GM23338 (cell line): ENCODE data around the gene PACSIN3. TPM values are rescaled to one million over a fixed set of nuclear protein-coding genes. Genes with fewer than 3 reads are reported as not detected.

Source experiments
- ATAC-seq: fragments of 200-7000 bp; cut with Tn5 transposase; 3 replicates; pipeline ENCODE4 v1.9.1; 2020
- DNase-seq: peaks from one replicate; pipeline ENCODE4 v3.0.0-alpha.2; 2015; ENCODE audit warnings: low spot score
- H2AFZ ChIP-seq: fragments of 200-600 bp; sonication (generic); 2 replicates; pipeline ENCODE4 v1.8.0; 2016; ENCODE audit warnings: antibody characterized with exemption, mild to moderate bottlenecking, moderate library complexity
- H3F3A ChIP-seq: fragments of 200-600 bp; sonication (generic); replicated peaks from 2 replicates; pipeline ENCODE4 v1.8.0; 2017; ENCODE audit warnings: antibody characterized with exemption, mixed run types, low read depth
- H3K27ac ChIP-seq: fragments of 200-600 bp; sonication (generic); 2 replicates; pipeline ENCODE4 v1.6.1; 2016; ENCODE audit warnings: low read depth
- H3K27me3 ChIP-seq: fragments of 200-600 bp; sonication (generic); 2 replicates; pipeline ENCODE4 v1.8.0; 2016; ENCODE audit warnings: mild to moderate bottlenecking, mixed run types, moderate library complexity; ENCODE audit not compliant: insufficient read depth
- H3K36me3 ChIP-seq: fragments of 200-600 bp; sonication (generic); 2 replicates; pipeline ENCODE4 v1.8.0; 2016; ENCODE audit warnings: mild to moderate bottlenecking; ENCODE audit not compliant: insufficient read depth
- H3K4me1 ChIP-seq: fragments of 200-600 bp; sonication (generic); 2 replicates; pipeline ENCODE4 v1.8.0; 2016; ENCODE audit warnings: mild to moderate bottlenecking, moderate library complexity; ENCODE audit not compliant: insufficient read depth
- H3K4me2 ChIP-seq: fragments of 200-600 bp; sonication (generic); 2 replicates; pipeline ENCODE4 v1.7.1; 2017; ENCODE audit warnings: mixed run types
- H3K4me3 ChIP-seq: fragments of 200-600 bp; sonication (generic); 2 replicates; pipeline ENCODE4 v1.6.1; 2016; ENCODE audit warnings: mixed run types
- H3K79me2 ChIP-seq: fragments of 200-600 bp; sonication (generic); replicated peaks from 2 replicates; pipeline ENCODE4 v1.8.0; 2017; ENCODE audit warnings: mild to moderate bottlenecking; ENCODE audit not compliant: insufficient read depth
- H3K9me2 ChIP-seq: fragments of 200-600 bp; sonication (generic); 2 replicates; pipeline ENCODE4 v1.8.0; 2017; ENCODE audit not compliant: insufficient read depth
- H4K20me1 ChIP-seq: fragments of 200-600 bp; sonication (generic); replicated peaks from 2 replicates; pipeline ENCODE4 v1.8.0; 2017; ENCODE audit warnings: mild to moderate bottlenecking; ENCODE audit not compliant: insufficient read depth
- H3K27ac Mint-ChIP-seq: 2 replicates; pipeline ENCODE4 v1.8.0; 2020; ENCODE audit warnings: inconsistent platforms, mild to moderate bottlenecking, moderate library complexity, mixed read lengths
- H3K27me3 Mint-ChIP-seq: 3 replicates; pipeline ENCODE4 v1.8.0; 2022; ENCODE audit warnings: low read depth, mild to moderate bottlenecking, moderate library complexity, mixed read lengths, inconsistent platforms; ENCODE audit not compliant: insufficient read depth, poor library complexity
- H3K36me3 Mint-ChIP-seq: 3 replicates; pipeline ENCODE4 v1.8.0; 2021; ENCODE audit warnings: low read depth, mild to moderate bottlenecking, inconsistent platforms, moderate library complexity, mixed read lengths
- H3K4me1 Mint-ChIP-seq: 3 replicates; pipeline ENCODE4 v1.8.0; 2020; ENCODE audit warnings: mild to moderate bottlenecking, inconsistent platforms, mixed read lengths
- H3K4me3 Mint-ChIP-seq: 3 replicates; pipeline ENCODE4 v1.8.0; 2021; ENCODE audit warnings: moderate library complexity, mild to moderate bottlenecking, inconsistent platforms, mixed read lengths
- H3K9me3 Mint-ChIP-seq: 3 replicates; pipeline ENCODE4 v1.8.0; 2020; ENCODE audit warnings: moderate library complexity, mild to moderate bottlenecking, inconsistent platforms, mixed read lengths
- CREB1 ChIP-seq: fragments of 250-450 bp; sonication (Bioruptor Pico); IDR thresholded peaks from 2 replicates; pipeline ENCODE4 v1.5.0; 2020; ENCODE audit warnings: low read depth, mild to moderate bottlenecking, moderate library complexity
- EZH2 ChIP-seq: fragments of 200-600 bp; sonication (generic); IDR thresholded peaks from one replicate; pipeline ENCODE4 v1.8.0; 2017; ENCODE audit warnings: antibody characterized with exemption, mild to moderate bottlenecking, low read depth; ENCODE audit not compliant: unreplicated experiment
- EZH2phosphoT487 ChIP-seq: fragments of 200-600 bp; sonication (generic); IDR thresholded peaks from one replicate; pipeline ENCODE4 v1.8.1; 2018; ENCODE audit warnings: antibody characterized with exemption; ENCODE audit not compliant: unreplicated experiment
- JUNB ChIP-seq: IDR thresholded peaks from one replicate; pipeline ENCODE4 v1.6.1; 2016; ENCODE audit warnings: antibody characterized with exemption; ENCODE audit not compliant: unreplicated experiment
- NANOG ChIP-seq: IDR thresholded peaks from 2 replicates; pipeline ENCODE4 v1.6.1; 2016; ENCODE audit warnings: antibody characterized with exemption, borderline replicate concordance
- POLR2AphosphoS5 ChIP-seq: IDR thresholded peaks from 2 replicates; pipeline ENCODE4 v1.6.1; 2016; ENCODE audit warnings: antibody characterized with exemption, low read depth
- STAT1 ChIP-seq: IDR thresholded peaks from one replicate; pipeline ENCODE4 v1.6.1; 2016; ENCODE audit warnings: antibody characterized with exemption; ENCODE audit not compliant: unreplicated experiment
- ZNF114 ChIP-seq: fragments of 250-450 bp; sonication (Bioruptor Pico); IDR thresholded peaks from 2 replicates; pipeline ENCODE4 v1.5.0; 2020; ENCODE audit warnings: mild to moderate bottlenecking, moderate library complexity
- ZNF331 ChIP-seq: fragments of 250-450 bp; sonication (Bioruptor Pico); IDR thresholded peaks from 2 replicates; pipeline ENCODE4 v1.5.0; 2020; ENCODE audit warnings: low read depth, mild to moderate bottlenecking, moderate library complexity
- polyA plus RNA-seq: library from polyadenylated mRNA; unstranded; fragments of >200 nt; fragmentation: Nextera tagmentation; extraction: Ambion mirVana; gene quantifications from 2 replicates; pipeline ENCODE4 v1.2.1, GENCODE V29; 2016
- total RNA-seq: library from RNA; depleted of rRNA; stranded (reverse); fragments of >200 nt; shearing (Covaris generic); gene quantifications from 2 replicates; pipeline ENCODE4 v1.2.3, GENCODE V29; 2014
- TF ChIP-seq, protein P1 (sequence below): IDR thresholded peaks from 2 replicates; pipeline ENCODE4 v1.6.1; 2016; ENCODE audit warnings: antibody characterized with exemption
- TF ChIP-seq, protein P2 (sequence below): IDR thresholded peaks from one replicate; pipeline ENCODE4 v1.6.1; 2018; ENCODE audit warnings: antibody characterized with exemption; ENCODE audit not compliant: unreplicated experiment
- TF ChIP-seq, protein P3 (sequence below), 2 experiments: fragments of 200-600 bp in 1 of 2; sonication (generic) in 1 of 2; conservative IDR thresholded peaks; 2 replicates each; pipeline versions ENCODE4 v1.5.1 to v1.6.1; 2016 to 2017; ENCODE audit warnings: antibody characterized with exemption in 2 of 2, low read depth in 2 of 2, mild to moderate bottlenecking in 2 of 2, moderate library complexity in 1 of 2
- TF ChIP-seq, protein P4 (sequence below): fragments of 250-450 bp; sonication (Bioruptor Pico); IDR thresholded peaks from 2 replicates; pipeline ENCODE4 v1.5.0; 2020; ENCODE audit warnings: mild to moderate bottlenecking, moderate library complexity

PACSIN3 gene
- total and polyA plus RNA-seq, 2 experiments from 2014 or later = 39.6 to 72.1 TPM

DNA sequence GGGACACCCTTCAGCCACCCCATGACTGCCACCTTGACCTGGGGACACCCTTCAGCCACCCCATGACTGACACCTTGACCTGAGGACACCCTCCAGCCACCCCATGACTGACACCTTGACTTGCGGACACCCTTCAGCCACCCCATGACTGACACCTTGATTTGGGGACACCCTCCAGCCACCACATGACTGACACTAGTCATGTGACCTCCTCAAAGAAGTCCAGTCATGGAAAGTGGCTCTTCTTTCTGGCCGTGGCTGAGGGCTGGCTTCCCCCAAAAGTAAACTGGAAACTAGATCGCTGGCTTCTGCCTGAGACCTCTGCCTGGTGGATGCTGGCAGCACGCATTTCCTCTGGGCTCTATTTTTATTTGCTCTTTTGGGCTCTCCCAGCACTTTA, 38.0 kb downstream of the PACSIN3 start:
- H3K27me3 Mint-ChIP-seq = peaks cover 4% of the 10 kb centered on the region
- H3K27ac Mint-ChIP-seq = no peak overlapping the region

More for the DNA sequence above, 38.0 kb downstream of the PACSIN3 start:
- Mint-ChIP-seq H3K36me3 (no peaks in the 10 kb centered on the region), H3K4me1 (peaks cover 7% of the 10 kb centered on the region), H3K9me3 (no peaks in the 10 kb centered on the region), H3K4me3 (no peak overlapping the region)
- no peaks in the 10 kb centered on the region for H3K36me3 ChIP-seq
- H3K4me1 ChIP-seq = peaks cover under 1% of the 10 kb centered on the region; the same call in 1 of the 2 replicates
- no peaks in the 10 kb centered on the region for H3K27me3 ChIP-seq
- DNase-seq = no peak
- no peaks in the 10 kb centered on the region for H3K79me2 ChIP-seq
- H3K9me2 ChIP-seq = no peaks in the 10 kb centered on the region
- no peaks in the 10 kb centered on the region for H4K20me1 ChIP-seq
- H3K4me3 ChIP-seq = no peak overlapping the region
- H2AFZ ChIP-seq = no peak overlapping the region
- no peak overlapping the region for H3K4me2 ChIP-seq
- TF ChIP-seq CREB1 (no peak), STAT1 (no peak), ZNF114 (no peak), EZH2 (no peak), EZH2phosphoT487 (no peak), POLR2AphosphoS5 (no peak), JUNB (no peak), NANOG (no peak), ZNF331 (no peak)
- TF ChIP-seq, protein P1, sequence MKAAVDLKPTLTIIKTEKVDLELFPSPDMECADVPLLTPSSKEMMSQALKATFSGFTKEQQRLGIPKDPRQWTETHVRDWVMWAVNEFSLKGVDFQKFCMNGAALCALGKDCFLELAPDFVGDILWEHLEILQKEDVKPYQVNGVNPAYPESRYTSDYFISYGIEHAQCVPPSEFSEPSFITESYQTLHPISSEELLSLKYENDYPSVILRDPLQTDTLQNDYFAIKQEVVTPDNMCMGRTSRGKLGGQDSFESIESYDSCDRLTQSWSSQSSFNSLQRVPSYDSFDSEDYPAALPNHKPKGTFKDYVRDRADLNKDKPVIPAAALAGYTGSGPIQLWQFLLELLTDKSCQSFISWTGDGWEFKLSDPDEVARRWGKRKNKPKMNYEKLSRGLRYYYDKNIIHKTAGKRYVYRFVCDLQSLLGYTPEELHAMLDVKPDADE = no peak
- TF ChIP-seq, protein P2, sequence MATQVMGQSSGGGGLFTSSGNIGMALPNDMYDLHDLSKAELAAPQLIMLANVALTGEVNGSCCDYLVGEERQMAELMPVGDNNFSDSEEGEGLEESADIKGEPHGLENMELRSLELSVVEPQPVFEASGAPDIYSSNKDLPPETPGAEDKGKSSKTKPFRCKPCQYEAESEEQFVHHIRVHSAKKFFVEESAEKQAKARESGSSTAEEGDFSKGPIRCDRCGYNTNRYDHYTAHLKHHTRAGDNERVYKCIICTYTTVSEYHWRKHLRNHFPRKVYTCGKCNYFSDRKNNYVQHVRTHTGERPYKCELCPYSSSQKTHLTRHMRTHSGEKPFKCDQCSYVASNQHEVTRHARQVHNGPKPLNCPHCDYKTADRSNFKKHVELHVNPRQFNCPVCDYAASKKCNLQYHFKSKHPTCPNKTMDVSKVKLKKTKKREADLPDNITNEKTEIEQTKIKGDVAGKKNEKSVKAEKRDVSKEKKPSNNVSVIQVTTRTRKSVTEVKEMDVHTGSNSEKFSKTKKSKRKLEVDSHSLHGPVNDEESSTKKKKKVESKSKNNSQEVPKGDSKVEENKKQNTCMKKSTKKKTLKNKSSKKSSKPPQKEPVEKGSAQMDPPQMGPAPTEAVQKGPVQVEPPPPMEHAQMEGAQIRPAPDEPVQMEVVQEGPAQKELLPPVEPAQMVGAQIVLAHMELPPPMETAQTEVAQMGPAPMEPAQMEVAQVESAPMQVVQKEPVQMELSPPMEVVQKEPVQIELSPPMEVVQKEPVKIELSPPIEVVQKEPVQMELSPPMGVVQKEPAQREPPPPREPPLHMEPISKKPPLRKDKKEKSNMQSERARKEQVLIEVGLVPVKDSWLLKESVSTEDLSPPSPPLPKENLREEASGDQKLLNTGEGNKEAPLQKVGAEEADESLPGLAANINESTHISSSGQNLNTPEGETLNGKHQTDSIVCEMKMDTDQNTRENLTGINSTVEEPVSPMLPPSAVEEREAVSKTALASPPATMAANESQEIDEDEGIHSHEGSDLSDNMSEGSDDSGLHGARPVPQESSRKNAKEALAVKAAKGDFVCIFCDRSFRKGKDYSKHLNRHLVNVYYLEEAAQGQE = no peak
- TF ChIP-seq, protein P3, sequence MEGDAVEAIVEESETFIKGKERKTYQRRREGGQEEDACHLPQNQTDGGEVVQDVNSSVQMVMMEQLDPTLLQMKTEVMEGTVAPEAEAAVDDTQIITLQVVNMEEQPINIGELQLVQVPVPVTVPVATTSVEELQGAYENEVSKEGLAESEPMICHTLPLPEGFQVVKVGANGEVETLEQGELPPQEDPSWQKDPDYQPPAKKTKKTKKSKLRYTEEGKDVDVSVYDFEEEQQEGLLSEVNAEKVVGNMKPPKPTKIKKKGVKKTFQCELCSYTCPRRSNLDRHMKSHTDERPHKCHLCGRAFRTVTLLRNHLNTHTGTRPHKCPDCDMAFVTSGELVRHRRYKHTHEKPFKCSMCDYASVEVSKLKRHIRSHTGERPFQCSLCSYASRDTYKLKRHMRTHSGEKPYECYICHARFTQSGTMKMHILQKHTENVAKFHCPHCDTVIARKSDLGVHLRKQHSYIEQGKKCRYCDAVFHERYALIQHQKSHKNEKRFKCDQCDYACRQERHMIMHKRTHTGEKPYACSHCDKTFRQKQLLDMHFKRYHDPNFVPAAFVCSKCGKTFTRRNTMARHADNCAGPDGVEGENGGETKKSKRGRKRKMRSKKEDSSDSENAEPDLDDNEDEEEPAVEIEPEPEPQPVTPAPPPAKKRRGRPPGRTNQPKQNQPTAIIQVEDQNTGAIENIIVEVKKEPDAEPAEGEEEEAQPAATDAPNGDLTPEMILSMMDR (conservative IDR thresholded peaks at IDR 0.05; ENCODE audit: low read depth in 2 of 2) = no peak
- TF ChIP-seq, protein P4, sequence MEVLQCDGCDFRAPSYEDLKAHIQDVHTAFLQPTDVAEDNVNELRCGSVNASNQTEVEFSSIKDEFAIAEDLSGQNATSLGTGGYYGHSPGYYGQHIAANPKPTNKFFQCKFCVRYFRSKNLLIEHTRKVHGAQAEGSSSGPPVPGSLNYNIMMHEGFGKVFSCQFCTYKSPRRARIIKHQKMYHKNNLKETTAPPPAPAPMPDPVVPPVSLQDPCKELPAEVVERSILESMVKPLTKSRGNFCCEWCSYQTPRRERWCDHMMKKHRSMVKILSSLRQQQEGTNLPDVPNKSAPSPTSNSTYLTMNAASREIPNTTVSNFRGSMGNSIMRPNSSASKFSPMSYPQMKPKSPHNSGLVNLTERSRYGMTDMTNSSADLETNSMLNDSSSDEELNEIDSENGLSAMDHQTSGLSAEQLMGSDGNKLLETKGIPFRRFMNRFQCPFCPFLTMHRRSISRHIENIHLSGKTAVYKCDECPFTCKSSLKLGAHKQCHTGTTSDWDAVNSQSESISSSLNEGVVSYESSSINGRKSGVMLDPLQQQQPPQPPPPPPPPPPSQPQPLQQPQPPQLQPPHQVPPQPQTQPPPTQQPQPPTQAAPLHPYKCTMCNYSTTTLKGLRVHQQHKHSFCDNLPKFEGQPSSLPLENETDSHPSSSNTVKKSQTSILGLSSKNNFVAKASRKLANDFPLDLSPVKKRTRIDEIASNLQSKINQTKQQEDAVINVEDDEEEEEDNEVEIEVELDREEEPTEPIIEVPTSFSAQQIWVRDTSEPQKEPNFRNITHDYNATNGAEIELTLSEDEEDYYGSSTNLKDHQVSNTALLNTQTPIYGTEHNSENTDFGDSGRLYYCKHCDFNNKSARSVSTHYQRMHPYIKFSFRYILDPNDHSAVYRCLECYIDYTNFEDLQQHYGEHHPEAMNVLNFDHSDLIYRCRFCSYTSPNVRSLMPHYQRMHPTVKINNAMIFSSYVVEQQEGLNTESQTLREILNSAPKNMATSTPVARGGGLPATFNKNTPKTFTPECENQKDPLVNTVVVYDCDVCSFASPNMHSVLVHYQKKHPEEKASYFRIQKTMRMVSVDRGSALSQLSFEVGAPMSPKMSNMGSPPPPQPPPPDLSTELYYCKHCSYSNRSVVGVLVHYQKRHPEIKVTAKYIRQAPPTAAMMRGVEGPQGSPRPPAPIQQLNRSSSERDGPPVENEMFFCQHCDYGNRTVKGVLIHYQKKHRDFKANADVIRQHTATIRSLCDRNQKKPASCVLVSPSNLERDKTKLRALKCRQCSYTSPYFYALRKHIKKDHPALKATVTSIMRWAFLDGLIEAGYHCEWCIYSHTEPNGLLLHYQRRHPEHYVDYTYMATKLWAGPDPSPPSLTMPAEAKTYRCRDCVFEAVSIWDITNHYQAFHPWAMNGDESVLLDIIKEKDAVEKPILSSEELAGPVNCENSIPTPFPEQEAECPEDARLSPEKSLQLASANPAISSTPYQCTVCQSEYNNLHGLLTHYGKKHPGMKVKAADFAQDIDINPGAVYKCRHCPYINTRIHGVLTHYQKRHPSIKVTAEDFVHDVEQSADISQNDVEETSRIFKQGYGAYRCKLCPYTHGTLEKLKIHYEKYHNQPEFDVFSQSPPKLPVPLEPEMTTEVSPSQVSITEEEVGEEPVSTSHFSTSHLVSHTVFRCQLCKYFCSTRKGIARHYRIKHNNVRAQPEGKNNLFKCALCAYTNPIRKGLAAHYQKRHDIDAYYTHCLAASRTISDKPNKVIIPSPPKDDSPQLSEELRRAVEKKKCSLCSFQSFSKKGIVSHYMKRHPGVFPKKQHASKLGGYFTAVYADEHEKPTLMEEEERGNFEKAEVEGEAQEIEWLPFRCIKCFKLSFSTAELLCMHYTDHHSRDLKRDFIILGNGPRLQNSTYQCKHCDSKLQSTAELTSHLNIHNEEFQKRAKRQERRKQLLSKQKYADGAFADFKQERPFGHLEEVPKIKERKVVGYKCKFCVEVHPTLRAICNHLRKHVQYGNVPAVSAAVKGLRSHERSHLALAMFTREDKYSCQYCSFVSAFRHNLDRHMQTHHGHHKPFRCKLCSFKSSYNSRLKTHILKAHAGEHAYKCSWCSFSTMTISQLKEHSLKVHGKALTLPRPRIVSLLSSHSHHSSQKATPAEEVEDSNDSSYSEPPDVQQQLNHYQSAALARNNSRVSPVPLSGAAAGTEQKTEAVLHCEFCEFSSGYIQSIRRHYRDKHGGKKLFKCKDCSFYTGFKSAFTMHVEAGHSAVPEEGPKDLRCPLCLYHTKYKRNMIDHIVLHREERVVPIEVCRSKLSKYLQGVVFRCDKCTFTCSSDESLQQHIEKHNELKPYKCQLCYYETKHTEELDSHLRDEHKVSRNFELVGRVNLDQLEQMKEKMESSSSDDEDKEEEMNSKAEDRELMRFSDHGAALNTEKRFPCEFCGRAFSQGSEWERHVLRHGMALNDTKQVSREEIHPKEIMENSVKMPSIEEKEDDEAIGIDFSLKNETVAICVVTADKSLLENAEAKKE (CRISPR knock-in tag) = no peak
- no peak overlapping the region for H3K27ac ChIP-seq
- H3F3A ChIP-seq = no peaks in the 10 kb centered on the region
- no peak for ATAC-seq
